CD14-positive monocyte (primary cell): ENCODE data around the gene ORAI2. TPM values are rescaled to one million over a fixed set of nuclear protein-coding genes. Genes with fewer than 3 reads are reported as not detected.
"Not testable (repeated sequence)": the region's sequence is repeated elsewhere in the genome, so short reads cannot be mapped to it uniquely, and the experiment has no call there.

ENCODE experiments used
- DNase-seq, 3 donors: peaks; one replicate each; pipeline ENCODE4 v3.0.0-alpha.2; 2011 to 2022
- H2AFZ ChIP-seq: 2 replicates; pipeline ENCODE4 v1.6.0; 2012; ENCODE audit warnings: mild to moderate bottlenecking, low read depth, low read length, inconsistent platforms; ENCODE audit not compliant: insufficient read depth, poor library complexity, severe bottlenecking
- H3K27ac ChIP-seq, 2 donors: 1 replicate in 1 of 2; 2 replicates in 1 of 2; pipeline ENCODE4 v1.5.1; 2012 to 2013; ENCODE audit warnings: low read length in 2 of 2, control low read depth in 1 of 2, inconsistent platforms in 1 of 2, low read depth in 1 of 2, mild to moderate bottlenecking in 1 of 2
- H3K27me3 ChIP-seq, 2 donors: one replicate each; pipeline versions ENCODE4 v1.6.0 to v1.6.1; 2011 to 2013; ENCODE audit warnings: low read length in 2 of 2; ENCODE audit not compliant: control insufficient read depth in 2 of 2, insufficient read depth in 2 of 2
- H3K36me3 ChIP-seq, 2 donors: replicated peaks in 1 of 2; 1 replicate in 1 of 2; 2 replicates in 1 of 2; pipeline versions ENCODE4 v1.5.1 to v1.6.1; 2012 to 2013; ENCODE audit warnings: low read length in 2 of 2, control low read depth in 1 of 2, inconsistent platforms in 1 of 2, mild to moderate bottlenecking in 1 of 2; ENCODE audit not compliant: insufficient read depth in 2 of 2, control insufficient read depth in 1 of 2
- H3K4me1 ChIP-seq, 2 donors: 1 replicate in 1 of 2; 2 replicates in 1 of 2; pipeline versions ENCODE4 v1.5.1 to v1.6.1; 2012 to 2013; ENCODE audit warnings: low read length in 2 of 2, control low read depth in 1 of 2, inconsistent platforms in 1 of 2, mild to moderate bottlenecking in 1 of 2, moderate library complexity in 1 of 2; ENCODE audit not compliant: insufficient read depth in 2 of 2, control insufficient read depth in 1 of 2
- H3K4me2 ChIP-seq: replicated peaks from 2 replicates; pipeline ENCODE3; 2012; ENCODE audit warnings: low read length, moderate library complexity, mild to moderate bottlenecking; ENCODE audit not compliant: poor library complexity, severe bottlenecking; ENCODE audit errors: extremely low read depth
- H3K4me3 ChIP-seq, 3 experiments: fragments of 200-600 bp in 1 of 3; sonication (generic) in 1 of 3; replicated peaks in 1 of 3; 1 replicate in 2 of 3; 2 replicates in 1 of 3; pipeline ENCODE4 v1.5.1; 2011 to 2013; ENCODE audit warnings: low read length in 3 of 3, mild to moderate bottlenecking in 3 of 3, control low read depth in 2 of 3, low read depth in 2 of 3, inconsistent platforms in 1 of 3, moderate library complexity in 1 of 3
- H3K79me2 ChIP-seq: 2 replicates; pipeline ENCODE4 v1.6.0; 2012; ENCODE audit warnings: mild to moderate bottlenecking, control low read depth, inconsistent platforms, low read length, moderate library complexity; ENCODE audit not compliant: insufficient read depth
- H3K9ac ChIP-seq: 2 replicates; pipeline ENCODE4 v1.6.0; 2017; ENCODE audit warnings: low read length, mild to moderate bottlenecking; ENCODE audit not compliant: insufficient read depth, poor library complexity, severe bottlenecking
- H3K9me3 ChIP-seq, 2 donors: replicated peaks in 1 of 2; 1 replicate in 1 of 2; 2 replicates in 1 of 2; pipeline versions ENCODE4 v1.5.1 to v1.6.1; 2012 to 2013; ENCODE audit warnings: low read length in 2 of 2, control low read depth in 1 of 2; ENCODE audit not compliant: control insufficient read depth in 1 of 2, insufficient read depth in 1 of 2
- H4K20me1 ChIP-seq: 2 replicates; pipeline ENCODE4 v1.6.0; 2012; ENCODE audit warnings: mild to moderate bottlenecking, low read length, control low read depth, moderate library complexity; ENCODE audit not compliant: insufficient read depth
- H3K27ac Mint-ChIP-seq, 7 donors: one replicate each; pipeline ENCODE4 v1.8.0; 2020; ENCODE audit warnings: mild to moderate bottlenecking in 7 of 7, mixed read lengths in 7 of 7, moderate library complexity in 6 of 7, inconsistent platforms in 2 of 7
- H3K27me3 Mint-ChIP-seq, 3 donors: one replicate each; pipeline ENCODE4 v1.8.0; 2021 to 2022; ENCODE audit warnings: low read depth in 3 of 3, mild to moderate bottlenecking in 3 of 3, mixed read lengths in 3 of 3, moderate library complexity in 3 of 3, inconsistent platforms in 1 of 3
- H3K36me3 Mint-ChIP-seq, 2 donors: one replicate each; pipeline ENCODE4 v1.8.0; 2020; ENCODE audit warnings: mixed read lengths in 2 of 2, inconsistent platforms in 1 of 2, mild to moderate bottlenecking in 1 of 2
- H3K4me1 Mint-ChIP-seq: one replicate; pipeline ENCODE4 v1.8.0; 2020; ENCODE audit warnings: mild to moderate bottlenecking, mixed read lengths
- H3K4me3 Mint-ChIP-seq, 2 donors: one replicate each; pipeline ENCODE4 v1.8.0; 2020; ENCODE audit warnings: mild to moderate bottlenecking in 2 of 2, mixed read lengths in 2 of 2, moderate library complexity in 1 of 2
- H3K9me3 Mint-ChIP-seq, 7 donors: one replicate each; pipeline ENCODE4 v1.8.0; 2020 to 2022; ENCODE audit warnings: mixed read lengths in 7 of 7, mild to moderate bottlenecking in 6 of 7, moderate library complexity in 6 of 7, inconsistent platforms in 2 of 7
- CTCF ChIP-seq: fragments of 200-600 bp; IDR thresholded peaks from one replicate; pipeline ENCODE4 v1.8.0; 2022; ENCODE audit warnings: antibody characterized with exemption, mild to moderate bottlenecking
- WGBS: methylation state at CpG from one replicate; pipeline ENCODE4 v1.1.5; 2013; ENCODE audit warnings: missing lambda C conversion rate; ENCODE audit not compliant: insufficient coverage; 5-methylcytosine and 5-hydroxymethylcytosine counted together
- intact Hi-C, 2 donors: fragments of 100-400 bp; cut with micrococcal nuclease; formaldehyde crosslinking; loops; one replicate each; pipeline versions ENCODE4 v1.15.0 to v1.15.1; 2023
- polyA plus RNA-seq, 3 donors: library from polyadenylated mRNA; depleted of rRNA in 1 of 3; unstranded in 2 of 3; stranded (reverse) in 1 of 3; fragments of 300-500 nt in 2 of 3; fragments of >200 nt in 1 of 3; fragmentation: Illumina TruSeq in 2 of 3; gene quantifications; 1 replicate in 2 of 3; 2 replicates in 1 of 3; pipeline ENCODE4 v1.2.3, GENCODE V29; 2012 to 2021

ORAI2 gene
- polyA plus RNA-seq, 3 donors = 27.5 to 50.0 (median 38.2) TPM

GRCh38 chr7:102479982-102480637 is 46.7 kb downstream of the ORAI2 start:
- H3K27ac ChIP-seq, H3K27ac Mint-ChIP-seq, H3K27me3 Mint-ChIP-seq, H3K36me3 ChIP-seq, H3K27me3 ChIP-seq, H4K20me1 ChIP-seq, H3K4me1 ChIP-seq, H3K79me2 ChIP-seq, H3K4me2 ChIP-seq, H3K4me3 ChIP-seq, DNase-seq, intact Hi-C loops, H3K9me3 ChIP-seq, H2AFZ ChIP-seq, H3K9me3 Mint-ChIP-seq, H3K4me1 Mint-ChIP-seq, H3K36me3 Mint-ChIP-seq, H3K9ac ChIP-seq: not testable (repeated sequence)
- WGBS = no CpG with 5 or more reads among the region's 11 CpGs
- TF ChIP-seq CTCF = peak; percentile 37
- H3K4me3 Mint-ChIP-seq = peak overlapping the region in 1 of 2 donors; percentile 53

- H2AFZ ChIP-seq, intact Hi-C loops, H3K9me3 ChIP-seq, H3K79me2 ChIP-seq, H3K4me3 ChIP-seq, H3K27me3 Mint-ChIP-seq, H3K4me2 ChIP-seq, H3K9me3 Mint-ChIP-seq, H3K27me3 ChIP-seq, H3K4me1 ChIP-seq, DNase-seq, H3K9ac ChIP-seq, H3K27ac ChIP-seq, H3K4me1 Mint-ChIP-seq, H3K36me3 Mint-ChIP-seq, H4K20me1 ChIP-seq, H3K27ac Mint-ChIP-seq, H3K36me3 ChIP-seq, H3K4me3 Mint-ChIP-seq: not testable (repeated sequence)
- no CpG with 5 or more reads among the region's 10 CpGs for WGBS
These were observed 48.6 kb downstream of the ORAI2 start for GRCh38 chr7:102481962-102482361.

GRCh38 chr7:102484317-102484716 is 50.9 kb downstream of the ORAI2 start:
- no CpG with 5 or more reads among the region's 5 CpGs for WGBS
- H3K27ac ChIP-seq, H3K4me1 Mint-ChIP-seq, H4K20me1 ChIP-seq, H3K27ac Mint-ChIP-seq, H3K9me3 ChIP-seq, H3K4me2 ChIP-seq, H3K9ac ChIP-seq, H3K4me3 ChIP-seq, H3K36me3 ChIP-seq, H2AFZ ChIP-seq, H3K4me3 Mint-ChIP-seq, H3K9me3 Mint-ChIP-seq, H3K27me3 Mint-ChIP-seq, H3K27me3 ChIP-seq, intact Hi-C loops, H3K36me3 Mint-ChIP-seq, DNase-seq, H3K4me1 ChIP-seq, H3K79me2 ChIP-seq: not testable (repeated sequence)

GRCh38 chr7:102490529-102491075 is 57.2 kb downstream of the ORAI2 start:
- H2AFZ ChIP-seq, H3K4me2 ChIP-seq, H3K79me2 ChIP-seq, H3K36me3 Mint-ChIP-seq, H3K9ac ChIP-seq, H3K4me3 Mint-ChIP-seq, H3K27ac ChIP-seq, intact Hi-C loops, DNase-seq, H3K36me3 ChIP-seq, H3K27me3 Mint-ChIP-seq, H3K9me3 ChIP-seq, H4K20me1 ChIP-seq, H3K4me3 ChIP-seq, H3K4me1 ChIP-seq, H3K9me3 Mint-ChIP-seq, H3K27me3 ChIP-seq, H3K4me1 Mint-ChIP-seq: not testable (repeated sequence)
- WGBS = no CpG with 5 or more reads among the region's 12 CpGs
- peak overlapping the region in 1 of 7 donors; percentile 30 for H3K27ac Mint-ChIP-seq
